GM12892 (cell line): Measurements from ENCODE around the gene SUPT3H.

Source experiments
- POLR2A ChIP-seq: IDR thresholded peaks from 2 replicates; pipeline ENCODE4 v1.6.1; 2011; ENCODE audit warnings: low read depth, low read length, control low read depth
- POLR2AphosphoS5 ChIP-seq: IDR thresholded peaks from 2 replicates; pipeline ENCODE4 v1.6.1; 2011; ENCODE audit warnings: low read depth, low read length, control low read depth
- TAF1 ChIP-seq: IDR thresholded peaks from 2 replicates; pipeline ENCODE4 v1.6.1; 2011; ENCODE audit warnings: low read depth, mild to moderate bottlenecking, control low read depth, low read length, borderline replicate concordance

DNA sequence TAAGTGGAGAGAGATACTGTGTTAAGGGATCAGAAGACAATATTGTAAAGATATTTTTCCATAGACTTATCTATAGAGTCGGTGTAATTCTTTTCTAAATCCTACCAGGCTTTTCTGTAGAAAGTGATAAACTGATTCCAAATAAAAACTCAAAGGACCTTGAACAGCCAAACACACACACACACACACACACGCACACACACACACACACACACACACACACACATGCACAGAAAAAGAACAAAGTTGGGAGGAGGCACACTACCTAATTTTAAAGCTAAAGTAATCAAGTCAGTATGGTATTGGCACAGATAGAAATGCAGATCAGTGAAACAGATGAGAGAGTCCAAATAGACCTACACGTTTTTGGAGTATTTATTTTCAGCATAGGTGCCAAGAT lies 534.0 kb downstream of the SUPT3H start:
- TF ChIP-seq POLR2A (no peak), POLR2AphosphoS5 (no peak), TAF1 (no peak)
